GM18519 (cell line): ENCODE data around the gene S100A9.

Experiments used
- ATAC-seq: cut with Tn5 transposase; IDR thresholded peaks from one replicate; pipeline ENCODE4 v1.9.1; 2021; ENCODE audit warnings: mild to moderate bottlenecking, moderate library complexity; ENCODE audit not compliant: unreplicated experiment, low FRiP score

S100A9 gene

DNA sequence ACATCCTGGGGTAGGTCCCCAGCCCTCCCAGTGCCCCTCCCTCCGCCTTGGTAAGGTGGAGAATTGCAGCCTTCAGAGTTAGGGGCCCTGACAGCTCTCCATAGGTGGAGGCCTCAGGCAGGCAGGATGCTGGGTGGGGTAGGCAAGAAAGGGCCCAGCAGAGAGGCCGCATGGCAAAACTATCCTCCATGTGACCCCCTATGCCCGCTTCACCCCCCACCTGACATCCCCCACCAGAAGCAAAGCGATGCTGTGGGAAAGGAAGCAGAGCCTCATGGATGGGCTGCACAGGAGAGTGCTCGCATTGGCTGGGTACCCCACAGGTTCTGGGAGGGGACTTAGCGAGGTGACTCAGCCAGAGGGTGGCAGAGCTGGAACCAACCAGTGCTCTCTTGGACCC lies 1.6 kb downstream of the S100A9 start:
- no peak for ATAC-seq

GRCh38 chr1:153360190-153360589 lies 2.5 kb downstream of the S100A9 start:
- no peak for ATAC-seq

- no peak for ATAC-seq
These were observed 3.2 kb downstream of the S100A9 start for GRCh38 chr1:153360592-153361479.

GRCh38 chr1:153361480-153362109 lies 3.9 kb downstream of the S100A9 start:
- ATAC-seq = no peak

DNA sequence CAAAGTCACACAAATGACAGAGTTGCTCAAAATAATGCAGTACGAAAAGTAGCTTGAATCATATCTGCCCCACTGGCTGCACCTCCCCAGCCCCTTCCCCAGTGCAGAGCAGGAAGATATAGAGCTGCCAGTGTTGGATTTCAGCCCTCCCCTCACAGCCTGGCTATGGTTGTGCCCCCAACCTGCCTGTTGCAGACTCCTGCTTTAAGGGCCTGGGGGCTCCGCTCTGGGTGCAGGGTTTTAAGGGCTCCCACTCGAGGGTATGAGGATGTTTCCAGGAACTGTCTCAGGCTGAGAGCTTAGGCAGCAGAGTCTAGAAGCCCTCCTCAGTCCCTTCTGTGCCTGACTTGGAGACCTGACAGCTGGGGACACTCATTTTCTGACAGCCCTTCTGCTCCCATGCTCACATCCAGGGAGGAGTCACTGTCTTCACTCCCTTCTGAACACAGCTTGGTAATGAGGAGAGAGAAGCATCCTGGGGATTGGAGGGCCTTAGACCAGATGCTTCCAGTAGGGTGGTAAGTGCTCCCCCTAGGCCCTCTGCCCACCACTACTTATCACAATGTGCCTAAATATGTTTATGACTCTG lies 4.6 kb downstream of the S100A9 start:
- ATAC-seq = no peak

DNA sequence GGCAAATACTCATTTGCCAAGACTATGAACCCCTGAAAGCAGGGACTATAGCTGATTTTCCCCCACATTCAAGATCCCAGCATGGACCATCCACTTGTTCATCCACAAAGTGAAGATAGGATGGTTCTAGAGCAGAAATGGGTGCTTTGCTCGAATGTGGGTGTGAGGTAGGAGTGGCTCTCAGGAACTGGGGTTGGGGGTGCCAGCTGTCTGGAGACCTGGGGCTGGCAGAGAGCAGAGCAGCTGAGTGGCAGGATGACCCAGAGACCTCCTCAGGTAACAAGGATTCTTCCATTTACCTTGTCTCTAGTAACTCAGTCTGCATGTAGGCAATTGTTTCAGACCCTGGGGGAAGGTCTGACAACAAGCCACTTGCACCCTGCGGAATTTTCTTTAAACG lies 6.0 kb downstream of the S100A9 start:
- ATAC-seq = no peak

DNA sequence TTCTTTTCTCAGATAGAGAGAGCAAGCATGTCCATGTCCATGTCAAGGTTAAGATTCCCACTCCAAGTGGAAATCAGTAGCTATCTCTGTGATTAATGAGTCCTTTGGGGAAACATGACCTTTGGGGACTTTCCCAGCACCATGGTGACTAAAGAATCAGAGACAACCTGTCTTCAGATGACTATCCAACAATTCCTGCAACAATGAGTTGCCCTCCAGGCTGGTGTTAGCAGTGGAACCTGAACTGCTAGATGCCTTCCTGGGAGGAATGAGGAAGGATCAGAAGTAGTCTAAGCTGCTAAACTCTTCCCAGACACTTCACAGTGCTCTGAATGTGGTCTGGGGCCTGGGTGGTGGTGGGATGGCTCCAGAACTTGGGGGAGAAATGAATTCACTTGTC lies 6.5 kb downstream of the S100A9 start:
- no peak for ATAC-seq

DNA sequence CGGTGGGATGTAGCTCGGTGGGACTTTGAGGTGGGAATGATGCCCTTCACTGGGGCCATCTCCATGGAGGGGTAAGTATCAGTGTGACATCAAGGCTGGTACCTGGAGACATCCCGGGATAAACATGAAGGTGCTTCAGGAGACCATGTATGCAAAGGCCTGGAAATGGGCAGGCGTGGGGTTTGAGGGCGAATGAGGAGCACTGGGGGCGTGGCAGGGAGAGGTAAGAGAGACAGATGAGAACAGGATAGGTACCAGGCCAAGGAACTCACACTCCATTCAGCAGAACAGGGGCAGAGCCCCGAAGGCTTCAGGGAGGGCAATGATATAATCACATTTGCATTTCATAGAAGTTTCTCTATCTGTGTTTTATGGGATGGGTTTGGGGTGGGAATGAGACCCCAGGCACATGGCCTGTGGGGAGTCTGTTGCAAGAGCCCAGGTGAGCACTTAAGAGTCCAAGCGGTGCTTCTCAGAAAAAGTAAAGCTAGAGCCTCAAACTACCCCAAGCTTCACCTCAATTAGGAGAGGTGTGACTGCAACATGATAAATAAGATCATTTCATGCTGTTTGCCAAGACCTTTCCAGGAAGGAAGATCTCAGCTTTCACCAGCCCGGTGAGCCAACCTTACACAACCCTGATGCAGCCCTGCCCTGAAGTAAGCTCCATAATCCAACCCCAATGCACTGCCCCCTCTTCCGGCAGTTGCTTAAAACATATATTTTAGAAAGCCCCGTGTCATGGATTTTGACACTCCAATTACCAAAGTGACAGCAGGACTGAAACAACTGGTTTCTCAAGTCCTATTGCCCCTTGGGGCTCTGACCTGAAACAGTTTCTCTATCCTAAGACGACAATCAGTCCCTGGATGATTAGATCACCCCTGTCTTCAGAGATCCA lies 7.4 kb downstream of the S100A9 start:
- no peak for ATAC-seq

- no peak for ATAC-seq
These were observed 8.0 kb downstream of the S100A9 start for GRCh38 chr1:153365696-153366095.

DNA sequence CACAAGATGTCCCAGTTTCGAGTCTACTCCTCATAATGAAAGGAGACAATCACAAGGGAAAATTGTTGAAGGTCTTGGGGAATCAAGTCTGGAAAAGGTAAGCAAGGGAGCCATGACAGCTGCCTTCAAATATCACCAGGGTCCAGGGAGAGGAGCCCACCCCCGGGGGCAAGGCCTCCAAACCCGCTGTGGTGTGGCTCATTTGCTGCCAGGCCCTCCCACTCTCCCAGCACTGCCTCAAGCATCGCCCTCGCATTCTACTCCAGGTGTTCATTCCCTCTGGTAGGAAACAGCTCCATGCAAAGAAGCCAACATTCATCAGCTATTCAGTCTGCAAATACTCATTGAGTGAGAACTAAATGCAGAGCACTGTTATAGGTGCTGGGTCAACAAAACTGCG lies 8.6 kb downstream of the S100A9 start:
- no peak for ATAC-seq

DNA sequence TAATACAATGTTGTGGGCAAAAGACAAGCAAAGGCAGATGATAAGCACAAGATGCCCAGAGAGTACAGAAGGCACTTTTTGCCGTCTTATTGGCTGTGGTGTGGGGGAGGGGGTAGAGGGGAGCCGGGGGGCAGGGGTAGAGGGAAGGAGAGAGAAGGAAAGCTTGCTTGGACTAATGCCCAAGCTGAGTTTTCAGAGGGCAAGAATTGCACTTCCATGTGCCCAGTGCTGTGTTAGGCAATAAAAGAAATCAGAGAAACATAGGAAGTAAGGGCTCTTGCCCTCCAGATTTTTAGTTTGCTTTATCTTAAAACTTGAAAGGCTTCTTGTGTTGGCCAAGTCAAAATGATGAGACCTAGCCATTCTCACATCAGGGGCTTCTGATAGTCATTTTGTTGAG lies 9.4 kb downstream of the S100A9 start:
- ATAC-seq = no peak

DNA sequence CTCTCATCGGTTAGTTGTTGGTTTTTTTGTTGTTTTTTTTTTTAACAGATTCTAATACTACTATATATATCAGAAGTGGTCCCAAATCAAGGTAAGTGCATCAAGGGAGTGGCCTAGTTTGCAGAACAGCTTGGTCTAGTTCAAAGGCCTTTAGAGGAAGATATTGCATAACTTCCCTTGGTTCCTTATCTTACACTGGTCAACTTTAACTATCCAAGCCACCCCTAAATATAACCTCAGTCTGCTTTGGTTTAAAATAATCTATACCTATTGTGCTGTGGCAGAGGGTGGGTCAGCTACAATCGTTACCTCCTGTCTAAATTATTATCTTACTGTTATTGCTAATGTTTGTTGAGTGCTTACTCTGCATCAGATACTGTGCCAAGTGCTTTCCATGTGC lies 10.8 kb downstream of the S100A9 start:
- no peak for ATAC-seq

DNA sequence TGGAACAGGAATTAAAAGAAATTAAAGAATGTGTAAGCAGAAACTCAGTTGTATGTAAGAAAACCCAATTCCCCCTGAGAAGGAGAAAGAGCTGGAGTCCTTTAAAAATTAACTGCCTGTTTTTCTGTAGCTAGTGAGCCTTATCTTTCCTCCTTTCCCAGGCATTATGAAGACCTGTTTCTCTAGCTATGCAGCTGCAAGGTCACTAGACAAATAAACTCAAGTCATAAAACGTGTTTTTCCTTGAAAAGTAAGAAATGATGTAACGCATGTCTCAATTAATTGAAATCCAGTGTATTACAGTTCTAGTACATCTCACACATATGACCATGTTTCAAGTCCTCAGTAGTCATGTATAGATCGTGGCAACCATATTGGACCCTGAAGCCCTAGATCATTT lies 12.5 kb downstream of the S100A9 start:
- ATAC-seq = no peak

- ATAC-seq = no peak
These were observed 13.6 kb downstream of the S100A9 start for GRCh38 chr1:153371231-153371630.

- no peak for ATAC-seq
These were observed 14.9 kb downstream of the S100A9 start for GRCh38 chr1:153372571-153372970.

DNA sequence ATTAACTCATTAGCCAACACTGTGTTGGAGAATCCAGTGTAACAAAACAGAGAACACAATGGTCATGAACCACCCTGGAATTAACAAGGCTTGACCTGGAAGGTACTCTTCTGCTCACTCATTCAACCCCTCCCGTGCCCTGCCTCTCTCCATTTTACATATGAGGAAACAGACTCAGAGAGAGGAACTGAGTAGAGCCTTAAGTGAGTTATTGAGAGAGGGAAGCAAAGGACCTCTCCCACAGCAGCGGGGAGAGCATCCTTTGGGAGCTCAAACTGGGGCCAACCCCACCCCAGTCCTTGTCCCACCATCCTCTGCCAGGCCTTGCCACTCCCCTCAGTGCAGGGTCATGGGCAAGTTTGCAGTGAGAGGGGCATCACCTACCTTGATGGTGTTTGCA lies 16.4 kb downstream of the S100A9 start:
- no peak for ATAC-seq

GRCh38 chr1:153375511-153375910 lies 17.9 kb downstream of the S100A9 start, which contains the start of gene S100A12:
Gene S100A12 (minus strand): TSS chr1:153375621. CDS start chr1:153374592, 1,029 bp downstream.
- no peak for ATAC-seq

DNA sequence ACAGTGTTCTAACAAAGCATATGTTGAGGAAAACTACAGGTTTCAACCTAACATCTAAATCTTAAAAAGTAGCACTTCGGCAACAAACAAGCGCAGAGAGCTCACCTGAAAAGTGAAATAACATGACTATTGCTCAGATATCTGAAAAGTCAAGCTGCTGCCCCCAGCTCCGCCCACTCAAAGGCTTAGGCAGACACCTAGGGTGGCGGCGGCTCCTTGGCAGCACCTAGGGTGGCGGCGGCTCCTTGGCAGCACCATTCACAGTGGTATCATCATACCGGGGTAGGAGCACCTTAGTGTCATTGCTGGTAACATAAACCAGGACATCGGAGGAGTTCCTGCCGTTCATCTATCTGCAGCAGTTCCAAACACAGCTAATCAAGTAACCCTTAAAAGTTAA lies 21.9 kb downstream of the S100A9 start:
- ATAC-seq = no peak

- ATAC-seq = no peak
These were observed 23.1 kb downstream of the S100A9 start for GRCh38 chr1:153380711-153381110.

DNA sequence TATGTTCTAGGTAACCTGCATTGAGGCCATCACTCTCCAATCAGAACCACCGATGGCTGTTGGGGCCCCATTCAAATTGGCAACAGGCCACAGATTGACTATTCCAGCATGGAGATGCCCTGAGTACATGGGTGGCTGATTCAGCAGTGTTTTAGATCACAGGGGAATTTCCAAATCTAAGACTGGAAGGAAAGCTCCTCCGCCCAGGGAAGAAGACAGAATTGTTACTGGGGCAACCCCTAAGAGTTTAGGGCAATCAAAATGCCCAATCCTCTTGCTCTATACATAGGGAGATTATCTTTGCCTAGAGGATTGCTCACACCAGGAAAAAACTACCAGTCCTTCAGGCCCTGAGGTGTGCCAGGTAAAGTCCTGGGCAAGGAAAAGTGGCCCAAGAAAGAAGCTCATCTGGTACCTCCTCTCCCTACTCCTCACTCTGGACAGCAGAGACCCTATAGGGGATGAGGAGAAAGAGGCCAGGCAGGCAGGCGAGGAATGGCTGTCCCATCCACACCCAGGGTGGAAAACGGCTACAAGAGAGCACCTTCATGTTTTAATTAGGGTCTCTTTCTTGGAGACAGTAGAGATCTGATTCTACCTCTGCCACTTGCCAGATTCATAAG lies 27.4 kb downstream of the S100A9 start:
- no peak for ATAC-seq
